ENCODE results near the gene SLTM.

- no peak for TF ChIP-seq CTCF (IDR thresholded peaks at IDR 0.05; ENCODE audit: low read length)
- TF ChIP-seq EZH2 (optimal IDR thresholded peaks at IDR 0.05; ENCODE audit: low read depth, low read length), result no peak
Observed at GRCh38 chr15:58870451-58870850, 63.0 kb downstream of the SLTM start.

All from MM.1S (cell line).